Cardiac atrium fibroblast (primary cell): ENCODE results near the gene EID2B. TPM values are rescaled to one million over a fixed set of nuclear protein-coding genes. Genes with fewer than 3 reads are reported as not detected.

Experiments used
- total RNA-seq: library from RNA; depleted of rRNA; stranded (reverse); fragments of >200 nt; gene quantifications from 2 replicates; pipeline ENCODE4 v1.2.3, GENCODE V29; 2015

The EID2B gene, protein sequence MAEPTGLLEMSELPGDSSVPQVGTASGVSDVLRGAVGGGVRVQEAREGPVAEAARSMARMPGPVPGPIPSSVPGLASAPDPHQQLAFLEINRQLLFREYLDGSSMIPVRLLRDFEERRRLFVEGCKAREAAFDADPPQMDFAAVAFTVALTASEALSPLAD
- 1.4 and 2.9 TPM in 2 replicates for total RNA-seq

DNA sequence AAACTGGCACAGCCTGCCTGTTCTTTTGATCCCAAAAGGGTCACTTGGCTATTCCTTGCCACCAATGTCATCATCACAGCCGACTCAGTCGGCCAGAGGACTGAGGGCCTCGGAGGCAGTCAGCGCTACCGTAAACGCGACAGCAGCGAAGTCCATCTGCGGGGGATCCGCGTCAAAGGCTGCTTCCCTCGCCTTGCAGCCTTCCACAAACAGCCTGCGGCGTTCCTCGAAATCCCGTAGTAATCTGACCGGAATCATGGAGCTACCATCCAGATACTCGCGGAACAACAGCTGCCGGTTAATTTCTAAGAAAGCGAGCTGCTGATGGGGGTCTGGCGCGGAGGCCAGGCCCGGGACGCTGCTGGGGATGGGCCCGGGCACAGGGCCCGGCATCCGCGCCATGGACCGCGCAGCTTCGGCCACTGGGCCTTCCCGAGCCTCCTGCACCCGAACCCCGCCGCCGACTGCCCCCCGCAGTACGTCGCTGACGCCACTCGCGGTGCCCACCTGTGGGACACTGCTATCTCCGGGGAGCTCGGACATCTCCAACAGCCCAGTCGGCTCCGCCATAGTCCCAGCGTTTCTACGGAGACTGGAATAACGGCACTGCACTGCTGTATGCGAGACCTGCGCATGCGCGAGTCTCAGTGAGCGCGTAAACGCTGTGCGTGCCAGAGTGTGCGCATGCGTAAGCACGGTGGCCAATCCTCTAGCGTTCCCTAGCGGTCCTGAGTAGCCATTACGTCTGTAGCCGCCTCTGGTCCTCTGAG lies at the start of gene EID2B:
TSS of gene EID2B (minus strand) at position 620 of the 770 bp plus-strand sequence. CDS start at position 570, 50 bp downstream.

DNA sequence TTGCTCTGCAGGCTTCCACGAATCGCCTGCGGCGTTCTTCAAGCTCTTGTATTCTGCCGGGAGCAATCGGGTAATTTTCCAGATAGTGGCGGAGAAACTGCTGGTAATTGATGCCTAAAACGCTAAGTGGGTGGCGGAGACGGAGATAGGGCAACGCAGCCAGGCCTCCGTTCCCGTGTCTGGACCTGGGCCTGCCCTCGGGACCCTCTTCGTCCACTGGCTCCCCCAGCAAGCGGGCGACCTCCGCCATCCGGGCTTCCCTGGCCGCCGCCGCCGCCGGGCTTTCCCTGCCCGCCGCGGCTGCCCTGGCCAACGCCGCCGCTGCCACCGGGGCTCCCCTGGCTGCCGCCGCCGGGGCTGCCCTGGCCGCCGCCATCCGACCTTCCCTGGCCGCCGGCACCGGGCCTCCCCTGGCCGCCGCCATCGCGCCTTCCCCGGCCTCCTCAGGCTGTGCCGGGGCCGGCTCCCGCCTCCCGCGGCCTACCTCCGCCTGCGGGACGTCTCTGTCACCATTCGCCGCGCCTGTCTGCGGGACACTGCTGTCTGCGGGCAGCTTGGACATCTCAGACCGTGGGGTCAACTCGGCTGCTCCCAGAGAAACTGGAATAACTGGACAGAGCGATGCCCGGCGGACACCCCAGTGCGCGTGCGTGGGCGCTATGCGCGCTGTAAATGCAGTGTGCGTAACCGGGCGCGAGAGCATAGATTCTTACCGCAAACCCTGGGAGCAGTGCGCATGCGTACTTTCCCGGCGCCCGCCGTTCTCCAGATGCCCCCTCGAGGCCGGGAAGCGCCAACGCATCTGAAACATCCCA lies 7.1 kb upstream of the EID2B start, which contains the start of gene EID2:
TSS of gene EID2 (minus strand) at position 644 of the 815 bp plus-strand sequence. CDS start at position 562, 82 bp downstream.

DNA sequence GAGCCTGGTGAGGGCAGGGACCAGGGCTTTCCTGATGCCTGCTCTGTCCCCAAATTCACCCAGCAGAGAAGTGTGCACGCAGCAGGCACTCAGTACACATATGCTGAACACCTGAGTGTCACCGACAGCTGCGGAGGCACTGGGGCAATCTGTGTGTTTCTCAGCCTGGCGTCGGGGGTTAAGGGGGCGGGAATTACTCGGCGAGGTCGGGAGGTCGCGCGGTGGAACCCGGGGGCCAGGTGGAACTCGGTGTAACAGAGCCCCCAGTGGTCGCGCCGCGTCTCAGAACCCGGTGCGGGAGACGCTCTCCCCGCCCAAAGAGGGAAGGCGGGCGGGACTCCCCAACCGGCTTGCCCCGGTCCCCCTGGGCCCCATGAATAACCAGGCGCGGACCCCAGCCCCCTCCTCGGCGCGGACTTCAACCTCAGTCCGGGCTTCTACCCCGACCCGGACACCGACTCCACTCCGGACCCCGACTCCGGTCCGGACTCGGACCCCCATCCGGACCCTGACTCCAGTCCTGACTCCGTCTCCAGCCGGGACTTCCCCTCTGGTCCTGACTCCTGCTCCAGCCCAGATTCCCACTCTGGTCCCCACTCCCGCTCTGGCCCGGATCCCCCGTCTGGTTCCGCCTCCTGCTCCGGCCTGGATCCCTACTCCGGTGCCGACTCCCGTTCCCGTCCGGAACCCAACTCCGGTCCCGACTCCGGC lies 17.7 kb downstream of the EID2B start, which contains the start of gene SELENOV:
TSS of gene SELENOV (plus strand) at position 300 of the 711 bp plus-strand sequence. CDS start at position 374, 74 bp downstream.

DNA sequence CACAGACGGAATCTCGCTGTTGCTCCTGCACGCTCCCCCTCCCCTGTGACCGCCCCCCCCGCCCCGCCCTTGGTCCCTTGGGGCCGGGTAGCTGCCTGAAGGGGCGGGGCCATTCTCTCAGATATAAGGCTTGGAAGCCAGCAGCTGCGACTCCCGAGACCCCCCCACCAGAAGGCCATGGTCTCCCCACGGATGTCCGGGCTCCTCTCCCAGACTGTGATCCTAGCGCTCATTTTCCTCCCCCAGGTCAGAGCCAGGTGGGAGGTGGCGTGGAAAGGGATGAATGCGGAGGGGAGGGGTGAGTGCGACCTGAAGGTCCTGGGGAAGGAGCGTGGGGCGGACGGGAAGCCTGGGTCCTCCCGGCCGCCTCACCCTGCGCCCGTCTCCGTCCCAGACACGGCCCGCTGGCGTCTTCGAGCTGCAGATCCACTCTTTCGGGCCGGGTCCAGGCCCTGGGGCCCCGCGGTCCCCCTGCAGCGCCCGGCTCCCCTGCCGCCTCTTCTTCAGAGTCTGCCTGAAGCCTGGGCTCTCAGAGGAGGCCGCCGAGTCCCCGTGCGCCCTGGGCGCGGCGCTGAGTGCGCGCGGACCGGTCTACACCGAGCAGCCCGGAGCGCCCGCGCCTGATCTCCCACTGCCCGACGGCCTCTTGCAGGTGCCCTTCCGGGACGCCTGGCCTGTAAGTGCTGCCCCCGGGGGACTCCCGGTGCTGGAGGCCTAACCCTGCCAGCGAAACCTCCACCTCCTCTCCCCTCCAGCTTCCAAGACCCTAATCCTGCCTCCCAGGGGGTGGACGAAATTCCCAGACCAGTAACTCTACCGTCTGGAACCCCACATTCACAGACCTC lies 33.6 kb downstream of the EID2B start, which contains the start of gene DLL3:
TSS of gene DLL3 (plus strand) at position 150 of the 845 bp plus-strand sequence. CDS start at position 178, 28 bp downstream.

Other genes with a start within 250 kb of the EID2B start
- not detected in 2 replicates for gene IFNL1, start 236.4 kb downstream of the EID2B start, total RNA-seq
- not detected in 2 replicates for gene LRFN1, start 212.0 kb downstream of the EID2B start, total RNA-seq
- gene GMFG, start 196.8 kb downstream of the EID2B start, total RNA-seq = 4.4 and 21.8 TPM in 2 replicates
- gene SAMD4B, start 190.4 kb downstream of the EID2B start, total RNA-seq = 45.1 and 55.7 TPM in 2 replicates
- gene PAF1, start 141.7 kb downstream of the EID2B start, total RNA-seq = 40.2 and 95.3 TPM in 2 replicates
- gene MED29, start 141.5 kb downstream of the EID2B start, total RNA-seq = 24.7 and 25.8 TPM in 2 replicates
- gene ZFP36, start 126.0 kb downstream of the EID2B start, total RNA-seq = 47.3 and 97.1 TPM in 2 replicates
- gene PLEKHG2, start 120.2 kb downstream of the EID2B start, total RNA-seq = 26.2 and 30.3 TPM in 2 replicates
- gene RPS16, start 96.9 kb downstream of the EID2B start, total RNA-seq = 1,521 and 1,655 TPM in 2 replicates
- 58.1 and 65.3 TPM in 2 replicates for gene SUPT5H, start 87.3 kb downstream of the EID2B start, total RNA-seq
- 62.0 and 74.4 TPM in 2 replicates for gene TIMM50, start 52.0 kb downstream of the EID2B start, total RNA-seq
- gene DLL3, start 33.9 kb downstream of the EID2B start, total RNA-seq = 0.97 and 2.2 TPM in 2 replicates
- gene SELENOV, start 17.7 kb downstream of the EID2B start, total RNA-seq = not detected in 2 replicates
- gene EID2, start 7.3 kb upstream of the EID2B start, total RNA-seq = 3.8 and 6.8 TPM in 2 replicates
- gene LGALS13, start 69.7 kb upstream of the EID2B start, total RNA-seq = not detected in 2 replicates
- not detected in 2 replicates for gene LGALS16, start 123.1 kb upstream of the EID2B start, total RNA-seq
- gene LGALS14, start 171.6 kb upstream of the EID2B start, total RNA-seq = not detected in 2 replicates
- not detected in 2 replicates for gene CLC, start 205.2 kb upstream of the EID2B start, total RNA-seq
- gene LEUTX, start 246.0 kb upstream of the EID2B start, total RNA-seq = not detected in 2 replicates